Measurements from ENCODE around the gene MPND. TPM values are rescaled to one million over a fixed set of nuclear protein-coding genes. Genes with fewer than 3 reads are reported as not detected.

Gene MPND
- total RNA-seq, 1 experiment from 2014 or later: 37.0 TPM

DNA sequence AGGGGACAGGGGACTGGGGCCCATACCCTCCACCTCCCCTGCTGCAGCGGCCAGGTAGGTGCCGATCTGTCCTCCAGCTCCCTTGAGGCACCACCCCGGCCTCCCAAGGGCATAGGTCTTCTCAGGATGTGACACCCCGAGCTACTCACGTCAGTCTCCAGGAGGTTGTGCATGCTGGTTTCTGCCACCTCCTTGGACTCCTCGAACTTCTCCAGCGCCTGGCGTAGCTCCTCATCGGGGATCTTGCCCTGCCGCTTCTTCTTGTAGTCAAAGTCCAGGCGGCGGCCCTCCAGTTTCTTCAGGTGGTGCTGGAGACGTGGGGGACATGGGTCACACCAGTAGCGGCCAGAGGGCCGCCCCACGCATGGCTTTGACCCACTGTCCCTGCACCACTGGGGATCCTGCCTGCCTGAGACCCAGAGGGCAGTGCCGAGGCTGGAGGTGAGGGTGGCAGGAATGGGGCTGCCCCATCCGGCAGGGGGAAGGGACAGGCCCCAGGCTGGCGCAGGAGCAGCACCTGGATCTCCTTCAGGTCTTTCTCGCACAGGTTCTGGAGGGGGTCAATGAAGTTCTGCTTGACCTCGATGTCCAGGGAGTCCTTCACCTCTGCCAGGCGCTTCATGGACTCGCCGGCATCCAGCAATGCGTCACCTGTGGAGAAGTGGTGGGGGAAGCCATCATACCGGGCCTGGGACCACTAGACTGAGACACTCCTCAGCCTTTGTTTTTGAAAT, 20.4 kb downstream of the MPND start:
- no peak overlapping the region for H2BK5ac ChIP-seq (ENCODE audit: insufficient read length, low read length)
- Mint-ChIP-seq H3K4me3 (no peak overlapping the region), H3K9me3 (no peaks in the 10 kb centered on the region), H3K27me3 (ENCODE audit: low read depth) (peaks cover 8% of the 10 kb centered on the region), H3K27ac (0 out of 7 replicates have a peak overlapping the region, but pooled peaks of 1 of the 3 experiments have one; percentile 55), H3K36me3 (ENCODE audit: insufficient read depth in 1 of 3, low read depth in 3 of 3) (peaks cover 1 to 37% (median 17%) of the 10 kb centered on the region in 3 experiments; a peak in 6 of 7 replicates), H3K4me1 (peaks cover 9 to 16% of the 10 kb centered on the region in 2 experiments; a peak in 3 of 4 replicates)
- no peak overlapping the region for H2BK120ac ChIP-seq (ENCODE audit: low read depth, low read length, poor library complexity, severe bottlenecking)
- H3K4ac ChIP-seq (ENCODE audit: low read depth, low read length): no peak overlapping the region
- no peak overlapping the region for H3K4me2 ChIP-seq (ENCODE audit: insufficient read depth, insufficient read length, low read length)
- no peak overlapping the region for H2BK20ac ChIP-seq (ENCODE audit: low read depth, low read length, poor library complexity, severe bottlenecking)
- no peaks in the 10 kb centered on the region for H3K23me2 ChIP-seq (ENCODE audit: insufficient read length, low read depth, low read length, poor library complexity, severe bottlenecking)
- H3K18ac ChIP-seq (ENCODE audit: insufficient read length, low read depth, low read length): no peak overlapping the region
- H3K27ac ChIP-seq (ENCODE audit: insufficient read length, low read depth, low read length): no peak overlapping the region
- no peaks in the 10 kb centered on the region for H3K27me3 ChIP-seq (ENCODE audit: insufficient read depth, low read length)
- H4K20me1 ChIP-seq (ENCODE audit: control insufficient read depth, insufficient read depth, insufficient read length): no peaks in the 10 kb centered on the region
- no peak overlapping the region for H3K14ac ChIP-seq (ENCODE audit: insufficient read depth, low read length)
- H4K91ac ChIP-seq (ENCODE audit: insufficient read length, low read depth, low read length): no peak overlapping the region
- no peak overlapping the region for H2AFZ ChIP-seq (ENCODE audit: low read length)
- H3K23ac ChIP-seq (ENCODE audit: insufficient read length, low read depth, low read length): no peak overlapping the region
- H3K56ac ChIP-seq (ENCODE audit: insufficient read length, low read depth, low read length): no peak overlapping the region
- no CpG with 5 or more reads among the region's 26 CpGs for WGBS (ENCODE audit: extremely low coverage, insufficient read length, low lambda C conversion rate)
- no peak overlapping the region for H3K9ac ChIP-seq (ENCODE audit: extremely low read depth, insufficient read length, low read length)
- no peak overlapping the region for H2AK5ac ChIP-seq (ENCODE audit: insufficient read length, low read length)
- H2BK15ac ChIP-seq (ENCODE audit: low read depth, low read length): no peak overlapping the region
- no peaks in the 10 kb centered on the region for H3K9me3 ChIP-seq (ENCODE audit: control insufficient read depth, low read depth, low read length)
- H3T11ph ChIP-seq (ENCODE audit: low read length): no peak overlapping the region
- no peak overlapping the region for H4K5ac ChIP-seq (ENCODE audit: insufficient read length, low read depth, low read length)
- no peak for DNase-seq
- H4K8ac ChIP-seq (replicated peaks; ENCODE audit: insufficient read length, low read depth, low read length): no peak overlapping the region
- no peaks in the 10 kb centered on the region for H3K79me1 ChIP-seq (ENCODE audit: insufficient read depth, low read depth, low read length, poor library complexity, severe bottlenecking)
- H3K4me1 ChIP-seq (ENCODE audit: insufficient read depth, low read length): no peaks in the 10 kb centered on the region; the same call in 1 of the 2 replicates
- TF ChIP-seq, protein P1, sequence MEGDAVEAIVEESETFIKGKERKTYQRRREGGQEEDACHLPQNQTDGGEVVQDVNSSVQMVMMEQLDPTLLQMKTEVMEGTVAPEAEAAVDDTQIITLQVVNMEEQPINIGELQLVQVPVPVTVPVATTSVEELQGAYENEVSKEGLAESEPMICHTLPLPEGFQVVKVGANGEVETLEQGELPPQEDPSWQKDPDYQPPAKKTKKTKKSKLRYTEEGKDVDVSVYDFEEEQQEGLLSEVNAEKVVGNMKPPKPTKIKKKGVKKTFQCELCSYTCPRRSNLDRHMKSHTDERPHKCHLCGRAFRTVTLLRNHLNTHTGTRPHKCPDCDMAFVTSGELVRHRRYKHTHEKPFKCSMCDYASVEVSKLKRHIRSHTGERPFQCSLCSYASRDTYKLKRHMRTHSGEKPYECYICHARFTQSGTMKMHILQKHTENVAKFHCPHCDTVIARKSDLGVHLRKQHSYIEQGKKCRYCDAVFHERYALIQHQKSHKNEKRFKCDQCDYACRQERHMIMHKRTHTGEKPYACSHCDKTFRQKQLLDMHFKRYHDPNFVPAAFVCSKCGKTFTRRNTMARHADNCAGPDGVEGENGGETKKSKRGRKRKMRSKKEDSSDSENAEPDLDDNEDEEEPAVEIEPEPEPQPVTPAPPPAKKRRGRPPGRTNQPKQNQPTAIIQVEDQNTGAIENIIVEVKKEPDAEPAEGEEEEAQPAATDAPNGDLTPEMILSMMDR (conservative IDR thresholded peaks at IDR 0.05): no peak
- no peaks in the 10 kb centered on the region for H3K79me2 ChIP-seq (ENCODE audit: insufficient read depth, low read length)
- H2BK12ac ChIP-seq (ENCODE audit: insufficient read length, low read depth, low read length): no peak overlapping the region

Data from H9 (cell line).